AG09309 (cell line): ENCODE measurements around the gene USP36.
"Not testable (repeated sequence)": the region's sequence is repeated elsewhere in the genome, so short reads cannot be mapped to it uniquely, and the experiment has no call there.

ENCODE experiments used
- DNase-seq: peaks from one replicate; pipeline ENCODE4 v3.0.0-alpha.2; 2010; ENCODE audit warnings: low read depth
- H3K4me3 ChIP-seq: 2 replicates; pipeline ENCODE4 v1.5.1; 2011; ENCODE audit warnings: mild to moderate bottlenecking, low read depth, low read length, moderate library complexity; ENCODE audit not compliant: control insufficient read depth
- CTCF ChIP-seq: IDR thresholded peaks from 2 replicates; pipeline ENCODE4 v1.5.1; 2011; ENCODE audit warnings: mild to moderate bottlenecking, low read depth, low read length, inconsistent platforms; ENCODE audit not compliant: insufficient read depth, control insufficient read depth; ENCODE audit errors: missing control alignments

Gene USP36

GRCh38 chr17:78759203-78759968 lies 81.2 kb downstream of the USP36 start:
- DNase-seq, result no peak
- TF ChIP-seq CTCF, result no peak
- H3K4me3 ChIP-seq, result no peak overlapping the region

GRCh38 chr17:78753316-78754250 lies 87.0 kb downstream of the USP36 start:
- TF ChIP-seq CTCF, result no peak

GRCh38 chr17:78751447-78752161 lies 89.0 kb downstream of the USP36 start:
- no peak for TF ChIP-seq CTCF
- DNase-seq, result no peak
- H3K4me3 ChIP-seq, result no peak overlapping the region

More at GRCh38 chr17:78753316-78754250, 87.0 kb downstream of the USP36 start:
- no peak overlapping the region for H3K4me3 ChIP-seq
- DNase-seq, result no peak

GRCh38 chr17:78751000-78751399 lies 89.6 kb downstream of the USP36 start:
- not testable (repeated sequence) for H3K4me3 ChIP-seq

GRCh38 chr17:78748730-78749317 lies 91.8 kb downstream of the USP36 start:
- no peak for DNase-seq
- no peak for TF ChIP-seq CTCF
- no peak overlapping the region for H3K4me3 ChIP-seq

More at GRCh38 chr17:78751000-78751399, 89.6 kb downstream of the USP36 start:
- not testable (repeated sequence) for DNase-seq

GRCh38 chr17:78748048-78748729 lies 92.4 kb downstream of the USP36 start:
- no peak for DNase-seq
- H3K4me3 ChIP-seq, result no peak overlapping the region
- TF ChIP-seq CTCF, result no peak
